HG03571 (cell line): Measurements from ENCODE around the gene ETV4.
"Not testable (repeated sequence)": the region's sequence is repeated elsewhere in the genome, so short reads cannot be mapped to it uniquely, and the experiment has no call there.

Source experiments
- ATAC-seq: cut with Tn5 transposase; IDR thresholded peaks from one replicate; pipeline ENCODE4 v1.9.1; 2021; ENCODE audit not compliant: unreplicated experiment

Gene ETV4

DNA sequence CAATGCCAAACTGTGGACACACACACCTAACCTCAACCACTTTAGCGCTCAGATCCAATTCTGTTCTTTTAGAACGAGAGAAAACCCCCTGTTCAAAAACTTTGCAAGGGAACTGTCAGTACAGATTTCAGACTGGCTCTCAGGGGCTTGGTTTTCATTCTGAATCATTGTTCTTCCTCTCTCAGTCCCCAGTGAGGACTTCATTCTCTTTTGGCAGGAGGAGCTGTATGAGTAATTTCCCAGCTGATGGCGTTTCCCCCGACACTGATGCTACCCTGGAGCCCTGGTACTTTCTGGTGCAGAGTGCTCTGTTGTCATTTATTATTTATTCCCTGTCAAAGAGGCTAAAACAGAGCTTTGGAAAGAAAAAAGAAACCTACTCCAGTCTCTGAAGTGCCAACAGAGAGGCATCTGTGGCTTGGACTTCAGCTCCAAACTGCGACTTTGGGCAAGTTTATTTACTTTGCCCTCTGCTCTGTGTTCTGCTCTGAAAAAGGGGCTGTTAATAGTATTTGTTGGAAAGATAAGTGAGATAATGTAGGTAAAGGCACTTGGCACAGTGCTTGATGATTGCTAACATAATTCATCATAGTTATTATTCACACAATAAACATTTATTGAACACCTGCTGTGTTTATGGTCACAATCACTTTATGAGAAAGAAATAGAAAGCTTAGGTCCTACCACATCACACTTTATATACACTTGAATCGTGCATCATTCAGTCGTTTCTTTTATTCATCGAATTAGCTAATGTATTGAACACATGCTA is 28.3 kb downstream of the ETV4 start:
- no peak for ATAC-seq

DNA sequence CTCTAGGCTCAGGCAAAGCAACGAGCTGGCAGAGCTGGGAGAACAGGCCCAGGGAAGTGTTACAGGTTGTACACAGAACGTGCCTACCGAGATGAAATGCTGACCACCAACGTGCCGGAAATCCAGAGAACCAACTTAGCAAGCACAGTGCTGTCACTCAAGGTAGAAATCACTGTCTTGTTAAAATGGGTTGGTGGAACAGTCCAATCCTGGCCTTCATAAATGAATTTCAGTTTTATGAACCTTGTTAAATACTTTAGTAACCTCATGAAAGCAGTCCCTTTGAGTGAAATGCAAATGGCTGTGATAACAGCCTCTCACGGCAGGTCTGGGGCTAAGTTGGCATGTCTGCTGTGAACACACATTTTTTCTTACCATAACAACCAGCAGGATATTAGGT is 29.0 kb downstream of the ETV4 start:
- no peak for ATAC-seq

DNA sequence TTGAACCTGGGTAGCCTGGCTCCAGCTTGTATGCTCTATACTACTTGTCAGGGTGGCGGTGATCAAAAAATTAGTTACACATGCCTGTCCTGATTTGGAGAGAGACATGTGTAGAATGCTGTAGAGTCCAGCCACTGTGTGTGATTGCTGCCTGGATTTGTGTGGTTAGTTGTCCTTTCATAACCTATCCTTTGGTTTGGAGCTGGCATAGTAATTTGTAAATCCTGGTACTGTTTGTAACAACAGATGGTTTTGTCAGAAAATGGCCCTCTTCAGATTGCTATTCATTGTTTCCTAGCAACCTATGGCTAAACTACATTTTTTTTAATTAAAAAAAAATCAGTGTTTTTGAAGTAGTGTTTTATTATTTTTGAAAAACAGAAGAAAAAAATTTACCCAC is 30.5 kb downstream of the ETV4 start:
- no peak for ATAC-seq

DNA sequence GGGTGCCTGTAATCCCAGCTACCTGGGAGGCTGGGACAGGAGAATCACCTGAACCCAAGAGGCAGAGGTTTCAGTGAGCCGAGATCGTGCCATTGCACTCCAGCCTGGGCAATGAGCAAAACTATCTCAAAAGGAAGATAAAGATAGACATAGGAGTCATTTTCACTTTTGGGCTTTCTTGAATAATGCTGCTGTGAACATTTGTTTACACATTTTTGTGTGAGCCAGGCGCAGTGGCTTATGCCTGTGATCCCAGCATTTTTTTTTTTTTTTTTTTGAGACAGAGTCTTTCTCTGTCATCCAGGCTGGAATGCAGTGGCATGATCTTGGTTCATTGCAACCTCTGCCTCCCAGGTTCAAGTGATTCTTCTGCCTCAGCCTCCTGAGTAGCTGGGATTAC is 34.9 kb downstream of the ETV4 start:
- not testable (repeated sequence) for ATAC-seq

DNA sequence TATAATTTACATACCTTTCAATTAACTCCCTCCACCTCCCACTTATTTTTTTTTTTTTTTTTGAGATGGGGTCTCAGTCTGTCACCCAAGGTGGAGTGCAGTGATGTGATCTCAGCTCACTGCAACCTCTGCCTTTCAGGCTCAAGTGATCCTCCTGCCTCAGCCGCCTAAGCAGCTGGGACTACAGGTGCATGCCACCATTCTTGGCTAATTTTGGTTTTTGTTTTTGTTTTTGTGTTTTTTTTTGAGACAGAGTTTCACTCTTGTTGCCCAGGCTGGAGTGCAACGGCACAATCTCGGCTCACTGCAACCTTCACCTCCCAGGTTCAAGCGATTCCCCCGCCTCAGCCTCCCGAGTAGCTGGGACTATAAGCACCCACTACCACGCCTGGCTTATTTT is 36.7 kb downstream of the ETV4 start:
- not testable (repeated sequence) for ATAC-seq

DNA sequence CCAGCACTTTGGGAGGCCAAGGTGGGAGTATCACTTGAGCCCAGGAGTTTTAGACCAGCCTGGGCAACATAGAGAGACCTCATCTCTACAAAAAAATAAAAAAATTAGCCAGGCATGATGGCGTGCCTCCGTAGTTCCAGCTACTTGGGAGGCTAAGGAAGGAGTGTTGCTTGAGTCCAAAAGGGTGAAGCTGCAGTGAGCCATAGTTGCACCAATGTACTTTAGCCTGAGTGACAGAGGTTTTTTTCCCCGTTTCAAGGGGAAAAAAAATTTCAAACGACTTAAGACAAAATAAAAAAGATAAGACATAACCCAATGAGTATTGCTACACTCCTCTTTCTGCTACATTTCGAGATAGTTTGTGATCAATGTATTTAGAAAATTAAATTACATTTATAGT is 55.5 kb downstream of the ETV4 start:
- ATAC-seq: no peak

DNA sequence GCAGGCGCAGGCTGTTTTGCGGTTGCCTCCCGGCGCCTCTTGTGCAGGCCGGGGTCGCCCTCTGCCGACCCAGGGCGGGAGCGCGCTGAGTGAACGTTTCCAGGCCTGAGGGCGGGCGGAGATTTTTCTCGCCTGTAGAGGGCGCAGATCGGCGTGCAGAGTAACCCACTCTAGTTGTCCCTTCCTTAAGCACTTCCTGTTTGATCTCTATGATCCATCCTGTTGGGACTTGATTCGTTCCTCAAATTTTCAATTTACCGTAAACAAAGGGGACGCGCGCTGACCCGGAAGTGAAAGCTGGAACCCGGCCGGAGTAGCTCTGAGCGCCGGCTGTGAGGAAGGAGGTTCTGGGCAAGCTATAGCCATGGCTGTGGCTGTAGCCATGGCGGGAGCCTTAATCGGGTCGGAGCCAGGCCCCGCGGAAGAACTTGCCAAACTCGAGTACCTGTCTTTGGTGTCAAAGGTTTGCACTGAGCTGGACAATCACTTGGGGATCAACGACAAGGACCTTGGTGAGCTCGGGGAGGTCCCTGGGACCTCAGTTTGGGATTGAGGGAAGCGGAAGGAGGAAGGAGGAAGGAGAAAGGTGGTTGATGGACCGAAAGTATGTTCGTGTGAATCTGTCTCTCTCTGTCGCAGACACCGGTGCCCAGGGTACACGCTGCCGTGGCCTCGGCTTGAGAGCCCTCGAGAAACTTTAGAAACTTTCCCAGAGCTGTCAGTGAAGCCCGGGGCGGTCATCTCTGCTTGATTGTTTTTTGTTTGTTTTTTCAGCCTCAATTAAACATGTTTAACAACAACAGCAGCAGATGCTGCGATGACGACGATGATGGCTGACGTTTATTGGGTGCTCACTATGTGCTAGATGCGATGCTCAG is 62.2 kb downstream of the ETV4 start, which contains the start of gene DHX8:
Gene DHX8, plus strand, starts transcription at position 302 of the 878 bp plus-strand sequence. Its CDS starts 63 bp downstream, at position 365.
- ATAC-seq: peak; percentile 95

DNA sequence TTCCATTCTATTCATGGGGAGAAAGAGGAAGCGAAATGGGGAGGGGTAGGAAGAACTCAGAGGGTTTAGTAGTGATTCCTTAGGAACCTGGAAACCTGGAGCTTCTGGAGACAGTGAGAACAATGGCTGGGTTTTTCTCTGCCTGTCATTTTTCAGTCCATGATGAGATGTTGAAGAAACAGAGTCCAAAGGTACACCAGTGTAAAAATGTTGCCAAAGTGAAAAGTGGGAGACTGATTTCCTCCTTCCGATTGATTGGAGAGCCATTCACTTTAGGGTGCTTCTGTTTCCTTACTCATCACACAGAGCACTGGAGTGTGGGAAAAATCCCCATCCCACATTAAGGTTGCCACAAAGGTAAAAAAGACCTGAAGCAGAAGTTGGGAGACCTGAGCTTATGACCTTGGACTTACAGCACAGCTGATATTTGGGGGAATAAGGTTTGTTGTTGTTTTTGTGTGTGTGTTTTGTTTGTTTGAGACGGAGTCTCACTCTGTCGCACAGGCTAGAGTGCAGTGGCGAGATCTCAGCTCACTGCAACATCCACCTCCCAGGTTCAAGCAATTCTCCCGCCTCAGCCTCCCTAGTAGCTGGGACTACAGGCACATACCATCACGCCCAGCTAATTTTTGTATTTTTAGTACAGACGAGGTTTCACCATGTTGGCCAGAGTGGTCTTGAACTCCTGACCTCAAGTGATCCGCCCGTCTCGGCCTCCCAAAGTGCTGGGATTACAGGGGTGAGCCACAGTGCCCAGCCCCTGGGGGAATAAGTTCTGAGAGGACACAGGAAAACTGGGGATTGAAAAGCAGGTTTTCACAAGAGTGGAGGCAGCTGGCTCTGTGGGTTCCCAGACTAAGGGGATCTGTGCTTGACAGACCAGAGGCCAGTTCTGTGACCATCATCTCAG is 63.8 kb downstream of the ETV4 start:
- ATAC-seq: no peak

DNA sequence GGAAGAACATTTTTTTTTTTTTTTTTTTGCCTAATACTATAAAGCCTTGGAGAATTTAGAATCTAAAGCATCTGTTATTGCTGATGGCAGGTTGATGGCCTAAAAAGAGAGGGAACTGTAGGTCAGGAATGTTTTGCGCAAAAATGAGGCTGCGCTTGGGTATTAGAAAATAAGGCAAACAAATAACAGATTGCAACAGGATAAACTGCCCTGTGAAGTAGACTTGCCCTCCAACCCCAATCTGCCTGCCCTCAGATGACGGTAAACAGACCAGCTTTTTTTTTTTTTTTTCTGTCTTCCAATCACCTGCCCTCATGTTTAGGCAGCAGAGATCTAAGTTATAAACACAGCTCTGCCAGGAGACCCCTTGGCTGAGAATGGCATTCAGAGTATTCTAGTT is 66.2 kb downstream of the ETV4 start:
- no peak for ATAC-seq
